ENCODE measurements around the gene SFSWAP.
"Not testable (repeated sequence)": the region's sequence is repeated elsewhere in the genome, so short reads cannot be mapped to it uniquely, and the experiment has no call there.

- not testable (repeated sequence) for TF ChIP-seq CTCF, POLR2A (IDR thresholded peaks at IDR 0.05)
Observed at GRCh38 chr12:131661170-131661985, 49.5 kb upstream of the SFSWAP start.

All from adrenal gland (tissue), 5 donors.